K562 (cell line): ENCODE results near the gene ENG. TPM values are rescaled to one million over a fixed set of nuclear protein-coding genes. Genes with fewer than 3 reads are reported as not detected.
A peak's percentile ranks its signal among the peaks of the same experiment; 100 is the strongest.

Experiments used
- AFF4 ChIP-seq: sonication (generic); formaldehyde crosslinking; IDR thresholded peaks from 2 replicates; pipeline ENCODE4 v1.8.0; 2023; ENCODE audit warnings: mild to moderate bottlenecking, missing genetic modification reagents
- ATF7 ChIP-seq: fragments of 450-650 bp; IDR thresholded peaks from 2 replicates; pipeline ENCODE4 v1.7.1; 2014; ENCODE audit warnings: mild to moderate bottlenecking, moderate library complexity
- CBFA2T2 ChIP-seq: fragments of 450-650 bp; conservative IDR thresholded peaks from 2 replicates; pipeline ENCODE4 v1.6.1; 2017; ENCODE audit warnings: mild to moderate bottlenecking
- CXXC5 ChIP-seq: fragments of 250-450 bp; sonication (Bioruptor Pico); IDR thresholded peaks from 2 replicates; pipeline ENCODE4 v1.8.0; 2022; ENCODE audit warnings: inconsistent platforms, mild to moderate bottlenecking, moderate library complexity
- DEAF1 ChIP-seq: fragments of 450-650 bp; formaldehyde crosslinking; IDR thresholded peaks from 2 replicates; pipeline ENCODE4 v1.4.0; 2020; ENCODE audit warnings: mild to moderate bottlenecking, moderate library complexity
- GATAD2B ChIP-seq: fragments of 450-650 bp; IDR thresholded peaks from 2 replicates; pipeline ENCODE4 v1.6.1; 2017; ENCODE audit warnings: mild to moderate bottlenecking, borderline replicate concordance
- KDM5B ChIP-seq: fragments of 200-600 bp; sonication (generic); IDR thresholded peaks from 2 replicates; pipeline ENCODE4 v1.6.1; 2012; ENCODE audit warnings: low read depth, mild to moderate bottlenecking, moderate library complexity, low read length, control low read depth, inconsistent platforms; ENCODE audit not compliant: insufficient replicate concordance
- MBD2 ChIP-seq: sonication (generic); IDR thresholded peaks from 2 replicates; pipeline ENCODE4 v1.6.1; 2016; ENCODE audit warnings: low read depth, borderline replicate concordance
- MLLT1 ChIP-seq, 2 experiments: fragments of 450-650 bp; IDR thresholded peaks; 2 replicates each; pipeline ENCODE4 v1.6.1; 2016
- RBM22 ChIP-seq: fragments of 200-400 bp; formaldehyde crosslinking; IDR thresholded peaks from 2 replicates; pipeline ENCODE4 v1.6.1; 2018; ENCODE audit warnings: low read length, low read depth; ENCODE audit not compliant: poor library complexity, severe bottlenecking
- RHOXF2B ChIP-seq: fragments of 250-450 bp; sonication (Bioruptor Pico); conservative IDR thresholded peaks from 2 replicates; pipeline ENCODE4 v1.5.1; 2021
- SAP30 ChIP-seq: fragments of 200-600 bp; sonication (generic); IDR thresholded peaks from 2 replicates; pipeline ENCODE4 v1.6.1; 2012; ENCODE audit warnings: borderline replicate concordance, low read depth, mild to moderate bottlenecking, moderate library complexity, low read length, control low read depth, inconsistent platforms; ENCODE audit not compliant: insufficient read depth, poor library complexity, severe bottlenecking
- YY1 ChIP-seq, 3 experiments: IDR thresholded peaks; 2 replicates each; pipeline ENCODE4 v1.6.1; 2011; ENCODE audit warnings: low read length in 2 of 3, mild to moderate bottlenecking in 2 of 3, moderate library complexity in 2 of 3, borderline replicate concordance in 1 of 3, control low read depth in 1 of 3, low read depth in 1 of 3; ENCODE audit not compliant: insufficient read depth in 3 of 3, insufficient replicate concordance in 2 of 3, control insufficient read depth in 1 of 3, insufficient read length in 1 of 3; ENCODE audit errors: extremely low read depth in 1 of 3
- ZNF143 ChIP-seq: sonication (generic); formaldehyde crosslinking; IDR thresholded peaks from 2 replicates; pipeline ENCODE4 v1.9.0; 2022; ENCODE audit warnings: mild to moderate bottlenecking, missing genetic modification reagents
- ZNF395 ChIP-seq: fragments of 200-800 bp; sonication (Bioruptor generic); IDR thresholded peaks from 2 replicates; pipeline ENCODE4 v1.6.1; 2017; ENCODE audit warnings: missing genetic modification characterization, missing compliant biosample characterization
- ZNF583 ChIP-seq: fragments of 250-450 bp; sonication (Bioruptor Pico); IDR thresholded peaks from 2 replicates; pipeline ENCODE4 v1.4.0; 2020
- ZNF644 ChIP-seq: fragments of 200-800 bp; sonication (Bioruptor generic); IDR thresholded peaks from 2 replicates; pipeline ENCODE4 v1.6.1; 2016; ENCODE audit warnings: low read depth, missing genetic modification characterization, missing compliant biosample characterization
- polyA plus RNA-seq, 8 experiments: library from polyadenylated mRNA; depleted of rRNA in 4 of 8; stranded (reverse) in 5 of 8; unstranded in 3 of 8; fragments of >200 nt; fragmentation: Nextera tagmentation in 2 of 8; fragmentation: Illumina TruSeq in 1 of 8; extraction: Ambion mirVana in 2 of 8; extraction: Trizol in 1 of 8; gene quantifications; 2 replicates each; pipeline versions ENCODE4 v1.2.1 to v1.2.3, GENCODE V29; 2011 to 2014; ENCODE audit warnings: inconsistent platforms in 1 of 8, missing spikeins in 1 of 8
- total RNA-seq, 7 experiments: library from RNA; depleted of rRNA in 6 of 7; stranded (reverse); fragments of >200 nt in 6 of 7; fragmentation: Illumina TruSeq in 2 of 7; extraction: Trizol in 2 of 7; gene quantifications; 2 replicates each; pipeline versions ENCODE4 v1.2.1 to v1.2.3, GENCODE V29; 2011 to 2021; ENCODE audit warnings: low replicate concordance in 1 of 7

Gene ENG
- total and polyA plus RNA-seq, 9 of the 15 experiments (the other 6 are each of a cell fraction or from before 2014, with no cell fraction given): 0.04 to 0.40 (median 0.14) TPM; not detected in 1

- TF ChIP-seq MLLT1 (IDR thresholded peaks at IDR 0.05) (peak in 1 of 2 experiments; percentile 31; a peak in 1 of 4 replicates), CBFA2T2 (no peak), ZNF644 (tag) (no peak), RBM22 (peak; percentile 55), ATF7 (peak; percentile 64), RHOXF2B (CRISPR knock-in tag) (no peak), GATAD2B (no peak), SAP30 (peak; percentile 73), MBD2 (peak; percentile 11; the same call in 1 of the 2 replicates), ZNF583 (CRISPR knock-in tag) (no peak), ZNF143 (CRISPR knock-in tag) (peak; percentile 41; the same call in 1 of the 2 replicates), ZNF395 (CRISPR knock-in tag) (peak; percentile 74; the same call in 1 of the 2 replicates), DEAF1 (no peak), KDM5B (peak; percentile 85), YY1 (IDR thresholded peaks at IDR 0.05; ENCODE audit: borderline replicate concordance in 1 of 3, control insufficient read depth in 1 of 3, extremely low read depth in 1 of 3, insufficient read depth in 3 of 3, insufficient read length in 1 of 3, insufficient replicate concordance in 2 of 3, low read depth in 1 of 3, low read length in 2 of 3) (peak in 2 of 3 experiments; percentile 6 to 43), CXXC5 (CRISPR knock-in tag) (peak; percentile 90), AFF4 (CRISPR knock-in tag) (no peak)
Measured at GRCh38 chr9:127802576-127803443, 51.6 kb downstream of the ENG start, which contains the start of gene FPGS (continued).
